ENCODE results near the gene TRAF5.
A peak's percentile ranks its signal among the peaks of the same experiment; 100 is the strongest.

The TRAF5 gene

GRCh38 chr1:211335522-211336157 lies 9.0 kb downstream of the TRAF5 start:
- 0 out of 2 replicates have a peak overlapping the region, but pooled peaks have one; percentile 3 for H3K27ac ChIP-seq (ENCODE audit: low read length)
- no peak overlapping the region for H2AFZ ChIP-seq (ENCODE audit: low read depth, low read length)
- peak; percentile 68 for ATAC-seq (ENCODE audit: insufficient read depth, low read depth)
- H3K36me3 ChIP-seq (ENCODE audit: insufficient read depth, low read length): no peaks in the 10 kb centered on the region
- H3K9ac ChIP-seq (ENCODE audit: low read depth, low read length): no peak overlapping the region
- no peak overlapping the region for H3K4me2 ChIP-seq (ENCODE audit: insufficient read depth, low read length)
- H3K79me2 ChIP-seq (ENCODE audit: insufficient read depth, low read length): no peaks in the 10 kb centered on the region
- no peak for DNase-seq
- peaks cover 12% of the 10 kb centered on the region for H3K4me1 ChIP-seq (ENCODE audit: insufficient read depth, low read length)
- H3K27me3 ChIP-seq (ENCODE audit: insufficient read depth, low read length, poor library complexity): peaks cover under 1% of the 10 kb centered on the region
- no peaks in the 10 kb centered on the region; the same call in 1 of the 2 replicates for H4K20me1 ChIP-seq (ENCODE audit: insufficient read depth, low read length)
- H3K9me3 ChIP-seq (ENCODE audit: insufficient read depth, low read length, severe bottlenecking): no peaks in the 10 kb centered on the region
- H3K4me3 ChIP-seq (ENCODE audit: low read depth in 1 of 2, low read length in 2 of 2): no peak overlapping the region
- TF ChIP-seq CTCF (IDR thresholded peaks at IDR 0.05; ENCODE audit: borderline replicate concordance, extremely low read depth, low read length, poor library complexity, severe bottlenecking) (no peak), EZH2 (IDR thresholded peaks at IDR 0.05; ENCODE audit: borderline replicate concordance, low read depth, low read length, severe bottlenecking) (no peak)

DNA sequence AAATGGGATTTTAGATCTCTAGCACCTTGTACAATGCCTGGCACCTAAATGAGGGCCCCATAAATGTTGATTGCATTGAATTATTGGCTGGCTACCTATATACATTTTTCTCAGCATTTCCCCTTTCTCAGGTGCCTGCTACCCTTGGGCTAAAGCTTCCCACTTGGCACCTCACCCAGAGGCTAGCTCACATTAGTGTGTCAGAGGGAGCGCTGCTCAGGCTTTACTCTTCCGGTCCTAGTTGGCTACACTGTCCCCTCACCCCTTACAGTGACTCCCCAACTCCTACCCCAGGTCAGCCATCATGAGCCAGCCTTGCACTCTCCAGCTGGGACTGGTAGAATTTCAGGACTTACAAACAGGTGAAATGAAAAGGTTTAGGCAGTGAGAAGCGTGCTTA lies 9.5 kb downstream of the TRAF5 start:
- Histone ChIP-seq H3K36me3 (ENCODE audit: insufficient read depth, low read length) (no peaks in the 10 kb centered on the region), H3K4me3 (ENCODE audit: low read depth in 1 of 2, low read length in 2 of 2) (no peak overlapping the region), H3K9ac (ENCODE audit: low read depth, low read length) (no peak overlapping the region), H2AFZ (ENCODE audit: low read depth, low read length) (no peak overlapping the region), H3K27ac (ENCODE audit: low read length) (no peak overlapping the region), H4K20me1 (ENCODE audit: insufficient read depth, low read length) (no peaks in the 10 kb centered on the region; the same call in 1 of the 2 replicates), H3K79me2 (ENCODE audit: insufficient read depth, low read length) (no peaks in the 10 kb centered on the region), H3K4me1 (ENCODE audit: insufficient read depth, low read length) (peaks cover 12% of the 10 kb centered on the region), H3K9me3 (ENCODE audit: insufficient read depth, low read length, severe bottlenecking) (no peaks in the 10 kb centered on the region), H3K4me2 (ENCODE audit: insufficient read depth, low read length) (no peak overlapping the region), H3K27me3 (ENCODE audit: insufficient read depth, low read length, poor library complexity) (no peaks in the 10 kb centered on the region)
- DNase-seq (no peak), ATAC-seq (ENCODE audit: insufficient read depth, low read depth) (no peak)
- TF ChIP-seq CTCF (IDR thresholded peaks at IDR 0.05; ENCODE audit: borderline replicate concordance, extremely low read depth, low read length, poor library complexity, severe bottlenecking) (no peak), EZH2 (IDR thresholded peaks at IDR 0.05; ENCODE audit: borderline replicate concordance, low read depth, low read length, severe bottlenecking) (no peak)

- H3K27me3 ChIP-seq (ENCODE audit: insufficient read depth, low read length, poor library complexity): no peaks in the 10 kb centered on the region
- H3K4me1 ChIP-seq (ENCODE audit: insufficient read depth, low read length): peaks cover 12% of the 10 kb centered on the region
- H3K4me2 ChIP-seq (ENCODE audit: insufficient read depth, low read length): no peak overlapping the region
- DNase-seq (no peak), ATAC-seq (ENCODE audit: insufficient read depth, low read depth) (no peak)
- H3K9me3 ChIP-seq (ENCODE audit: insufficient read depth, low read length, severe bottlenecking): no peaks in the 10 kb centered on the region
- H2AFZ ChIP-seq (ENCODE audit: low read depth, low read length): no peak overlapping the region
- H3K4me3 ChIP-seq (ENCODE audit: low read depth in 1 of 2, low read length in 2 of 2): no peak overlapping the region
- H3K79me2 ChIP-seq (ENCODE audit: insufficient read depth, low read length): no peaks in the 10 kb centered on the region
- H4K20me1 ChIP-seq (ENCODE audit: insufficient read depth, low read length): no peaks in the 10 kb centered on the region; the same call in 1 of the 2 replicates
- H3K27ac ChIP-seq (ENCODE audit: low read length): no peak overlapping the region
- TF ChIP-seq EZH2 (IDR thresholded peaks at IDR 0.05; ENCODE audit: borderline replicate concordance, low read depth, low read length, severe bottlenecking) (no peak), CTCF (IDR thresholded peaks at IDR 0.05; ENCODE audit: borderline replicate concordance, extremely low read depth, low read length, poor library complexity, severe bottlenecking) (no peak)
- no peaks in the 10 kb centered on the region for H3K36me3 ChIP-seq (ENCODE audit: insufficient read depth, low read length)
- no peak overlapping the region for H3K9ac ChIP-seq (ENCODE audit: low read depth, low read length)
Measured at GRCh38 chr1:211336775-211337174, 10.1 kb downstream of the TRAF5 start.
